RWPE2 (cell line): ENCODE results near the gene ROR2.
A peak's percentile ranks its signal among the peaks of the same experiment; 100 is the strongest.

Experiments
- ATAC-seq: fragments of 200-7000 bp; cut with Tn5 transposase; 3 replicates; pipeline ENCODE4 v1.9.1; 2021; ENCODE audit warnings: low read depth
- DNase-seq: peaks from one replicate; pipeline ENCODE4 v3.0.0-alpha.2; 2020; ENCODE audit warnings: low spot score
- H3K27ac ChIP-seq: fragments of 450-650 bp; 2 replicates; pipeline ENCODE4 v1.5.1; 2017; ENCODE audit warnings: mild to moderate bottlenecking; ENCODE audit not compliant: poor library complexity, severe bottlenecking
- H3K27me3 ChIP-seq: fragments of 250-450 bp; sonication (Bioruptor Pico); 2 replicates; pipeline ENCODE4 v1.5.1; 2021; ENCODE audit warnings: mild to moderate bottlenecking, moderate library complexity; ENCODE audit not compliant: insufficient read depth, poor library complexity, severe bottlenecking
- H3K36me3 ChIP-seq: fragments of 250-450 bp; sonication (Bioruptor Pico); 2 replicates; pipeline ENCODE4 v1.5.1; 2020; ENCODE audit warnings: low read depth, mild to moderate bottlenecking, moderate library complexity
- H3K4me1 ChIP-seq: fragments of 250-450 bp; sonication (Bioruptor Pico); 2 replicates; pipeline ENCODE4 v1.5.1; 2021; ENCODE audit warnings: mild to moderate bottlenecking, moderate library complexity; ENCODE audit not compliant: insufficient read depth, poor library complexity, severe bottlenecking
- H3K4me3 ChIP-seq: fragments of 250-450 bp; sonication (Bioruptor Pico); 2 replicates; pipeline ENCODE4 v1.5.1; 2021; ENCODE audit warnings: mild to moderate bottlenecking, moderate library complexity; ENCODE audit not compliant: severe bottlenecking
- H3K9me3 ChIP-seq: fragments of 250-450 bp; sonication (Bioruptor Pico); 2 replicates; pipeline ENCODE4 v1.5.1; 2021; ENCODE audit warnings: mild to moderate bottlenecking, moderate library complexity; ENCODE audit not compliant: severe bottlenecking
- CTCF ChIP-seq: fragments of 450-650 bp; IDR thresholded peaks from one replicate; pipeline ENCODE4 v1.5.1; 2017; ENCODE audit warnings: mild to moderate bottlenecking, moderate library complexity; ENCODE audit not compliant: poor library complexity, severe bottlenecking

ROR2 gene

GRCh38 chr9:91810286-91810905 lies 139.6 kb downstream of the ROR2 start:
- no peaks in the 10 kb centered on the region for H3K36me3 ChIP-seq
- no peaks in the 10 kb centered on the region for H3K4me1 ChIP-seq
- H3K4me3 ChIP-seq: no peak overlapping the region
- no peak for TF ChIP-seq CTCF
- DNase-seq: no peak
- ATAC-seq: no peak
- H3K27ac ChIP-seq: no peak overlapping the region
- H3K27me3 ChIP-seq: no peaks in the 10 kb centered on the region
- no peaks in the 10 kb centered on the region for H3K9me3 ChIP-seq

GRCh38 chr9:91809581-91810285 lies 140.3 kb downstream of the ROR2 start:
- H3K36me3 ChIP-seq: no peaks in the 10 kb centered on the region
- no peak overlapping the region for H3K4me3 ChIP-seq
- no peak for TF ChIP-seq CTCF
- DNase-seq (no peak), ATAC-seq (peak; percentile 72)
- H3K9me3 ChIP-seq: no peaks in the 10 kb centered on the region
- no peaks in the 10 kb centered on the region for H3K27me3 ChIP-seq
- no peak overlapping the region for H3K27ac ChIP-seq
- no peaks in the 10 kb centered on the region for H3K4me1 ChIP-seq

- H3K27me3 ChIP-seq: no peaks in the 10 kb centered on the region
- no peak overlapping the region for H3K4me3 ChIP-seq
- H3K4me1 ChIP-seq: no peaks in the 10 kb centered on the region
- no peaks in the 10 kb centered on the region for H3K36me3 ChIP-seq
- DNase-seq (no peak), ATAC-seq (no peak)
- no peak overlapping the region for H3K27ac ChIP-seq
- no peak for TF ChIP-seq CTCF
- H3K9me3 ChIP-seq: no peaks in the 10 kb centered on the region
Observed at GRCh38 chr9:91807643-91808246, 142.3 kb downstream of the ROR2 start.

- Histone ChIP-seq H3K9me3 (no peaks in the 10 kb centered on the region), H3K4me1 (no peaks in the 10 kb centered on the region), H3K36me3 (no peaks in the 10 kb centered on the region), H3K4me3 (no peak overlapping the region), H3K27me3 (no peaks in the 10 kb centered on the region), H3K27ac (no peak overlapping the region)
- DNase-seq (no peak), ATAC-seq (no peak)
- TF ChIP-seq CTCF: no peak
Observed at GRCh38 chr9:91805031-91805430, 145.0 kb downstream of the ROR2 start.
